Peyer's patch (tissue), 4 donors: ENCODE data around the gene SLC9A5. TPM values are rescaled to one million over a fixed set of nuclear protein-coding genes. Genes with fewer than 3 reads are reported as not detected.

Experiments used
- DNase-seq, 3 donors: peaks; one replicate each; pipeline ENCODE4 v3.0.0-alpha.2; 2017 to 2019
- H3K27ac ChIP-seq, 4 donors: fragments of 200-600 bp; sonication (generic); one replicate each; pipeline ENCODE4 v1.5.1; 2016 to 2019
- H3K27me3 ChIP-seq, 2 donors: fragments of 200-600 bp; sonication (generic); one replicate each; pipeline ENCODE4 v1.5.1; 2019
- H3K36me3 ChIP-seq, 3 donors: fragments of 200-600 bp; sonication (generic); one replicate each; pipeline ENCODE4 v1.5.1; 2016 to 2019
- H3K4me1 ChIP-seq, 4 donors: fragments of 200-600 bp; sonication (generic); one replicate each; pipeline ENCODE4 v1.5.1; 2016 to 2019
- H3K4me3 ChIP-seq, 4 donors: fragments of 200-600 bp; sonication (generic); 1 replicate in 3 of 4; 2 replicates in 1 of 4; pipeline ENCODE4 v1.5.1; 2016 to 2019; ENCODE audit warnings: mild to moderate bottlenecking in 1 of 4
- H3K9me3 ChIP-seq, 4 donors: fragments of 200-600 bp; sonication (generic); one replicate each; pipeline ENCODE4 v1.5.1; 2016 to 2019; ENCODE audit warnings: mild to moderate bottlenecking in 1 of 4
- POLR2A ChIP-seq, 2 donors: fragments of 450-650 bp; IDR thresholded peaks; one replicate each; pipeline ENCODE4 v1.5.1; 2017; ENCODE audit warnings: antibody characterized with exemption in 2 of 2, mild to moderate bottlenecking in 2 of 2, moderate library complexity in 2 of 2
- total RNA-seq, 4 donors: library from RNA; depleted of rRNA; stranded (reverse); fragments of >200 nt; gene quantifications; one replicate each; pipeline ENCODE4 v1.1.0, GENCODE V29; 2016
- TF ChIP-seq, protein P1 (sequence below), 6 experiments: fragments of 450-650 bp in 4 of 6; fragments of 200-600 bp in 2 of 6; sonication (generic) in 1 of 6; IDR thresholded peaks; one replicate each; pipeline ENCODE4 v1.5.1; 2017 to 2019; ENCODE audit warnings: antibody characterized with exemption in 6 of 6, mild to moderate bottlenecking in 3 of 6, moderate library complexity in 1 of 6

The SLC9A5 gene
- total RNA-seq, 4 donors from 2014 or later, result 1.2 to 2.2 (median 1.8) TPM

- H3K4me3 ChIP-seq, result no peak overlapping the region
- no peak overlapping the region for H3K27ac ChIP-seq
- H3K4me1 ChIP-seq, result no peaks in the 10 kb centered on the region
- H3K27me3 ChIP-seq, result no peaks in the 10 kb centered on the region
- no peaks in the 10 kb centered on the region for H3K36me3 ChIP-seq
- TF ChIP-seq, protein P1, sequence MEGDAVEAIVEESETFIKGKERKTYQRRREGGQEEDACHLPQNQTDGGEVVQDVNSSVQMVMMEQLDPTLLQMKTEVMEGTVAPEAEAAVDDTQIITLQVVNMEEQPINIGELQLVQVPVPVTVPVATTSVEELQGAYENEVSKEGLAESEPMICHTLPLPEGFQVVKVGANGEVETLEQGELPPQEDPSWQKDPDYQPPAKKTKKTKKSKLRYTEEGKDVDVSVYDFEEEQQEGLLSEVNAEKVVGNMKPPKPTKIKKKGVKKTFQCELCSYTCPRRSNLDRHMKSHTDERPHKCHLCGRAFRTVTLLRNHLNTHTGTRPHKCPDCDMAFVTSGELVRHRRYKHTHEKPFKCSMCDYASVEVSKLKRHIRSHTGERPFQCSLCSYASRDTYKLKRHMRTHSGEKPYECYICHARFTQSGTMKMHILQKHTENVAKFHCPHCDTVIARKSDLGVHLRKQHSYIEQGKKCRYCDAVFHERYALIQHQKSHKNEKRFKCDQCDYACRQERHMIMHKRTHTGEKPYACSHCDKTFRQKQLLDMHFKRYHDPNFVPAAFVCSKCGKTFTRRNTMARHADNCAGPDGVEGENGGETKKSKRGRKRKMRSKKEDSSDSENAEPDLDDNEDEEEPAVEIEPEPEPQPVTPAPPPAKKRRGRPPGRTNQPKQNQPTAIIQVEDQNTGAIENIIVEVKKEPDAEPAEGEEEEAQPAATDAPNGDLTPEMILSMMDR (IDR thresholded peaks at IDR 0.05), result no peak
- TF ChIP-seq POLR2A (IDR thresholded peaks at IDR 0.05), result no peak
- no peak for DNase-seq
- no peaks in the 10 kb centered on the region for H3K9me3 ChIP-seq
Measured at GRCh38 chr16:67301080-67301782, 52.5 kb downstream of the SLC9A5 start.

DNA sequence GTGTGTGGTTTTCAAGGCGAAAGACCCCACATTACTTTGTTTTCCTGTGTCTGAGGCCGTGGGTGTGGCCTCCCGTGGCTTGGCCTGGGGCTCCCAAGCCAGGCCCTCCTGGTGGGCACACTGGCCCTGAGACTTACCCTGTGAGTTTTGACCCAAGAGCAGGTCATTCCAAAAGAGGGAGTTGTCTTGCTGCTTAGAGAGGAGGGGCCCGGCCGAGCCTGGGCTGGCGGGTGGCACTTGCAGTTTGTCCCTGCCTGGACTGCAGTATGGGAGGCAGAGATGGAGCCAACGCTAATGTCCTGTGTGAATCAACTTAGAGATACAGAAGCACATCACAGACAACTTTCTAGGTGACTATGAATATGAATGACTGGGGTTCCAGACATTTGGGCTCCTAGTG lies 53.3 kb downstream of the SLC9A5 start:
- H3K9me3 ChIP-seq, result no peaks in the 10 kb centered on the region
- no peaks in the 10 kb centered on the region for H3K36me3 ChIP-seq
- H3K27ac ChIP-seq, result no peak overlapping the region
- no peak for TF ChIP-seq POLR2A (IDR thresholded peaks at IDR 0.05)
- TF ChIP-seq, protein P1 (IDR thresholded peaks at IDR 0.05), result no peak
- H3K4me1 ChIP-seq, result no peaks in the 10 kb centered on the region
- DNase-seq, result no peak
- H3K4me3 ChIP-seq, result no peak overlapping the region
- no peaks in the 10 kb centered on the region for H3K27me3 ChIP-seq

DNA sequence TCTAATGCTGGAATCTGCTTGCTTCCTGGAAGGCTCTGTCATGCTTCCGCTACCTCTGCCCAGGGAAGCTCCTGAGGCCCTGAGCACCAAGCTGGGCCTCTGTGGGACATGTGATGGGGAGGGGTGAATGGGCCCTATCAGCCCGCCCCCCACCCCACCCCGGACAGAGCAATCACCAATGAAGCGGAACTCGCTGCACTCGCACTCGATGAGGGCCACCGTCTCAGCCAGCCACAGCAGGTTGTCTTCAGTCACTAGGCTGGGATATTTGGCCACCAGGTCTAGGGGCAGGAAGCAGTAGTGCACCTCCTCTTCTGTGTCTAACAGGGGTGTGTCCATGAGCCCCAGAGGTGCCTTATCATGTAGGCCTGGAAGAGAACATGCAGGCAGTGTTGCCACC lies 54.2 kb downstream of the SLC9A5 start:
- DNase-seq, result no peak
- TF ChIP-seq POLR2A (IDR thresholded peaks at IDR 0.05), result no peak
- TF ChIP-seq, protein P1 (IDR thresholded peaks at IDR 0.05), result no peak
- Histone ChIP-seq H3K9me3 (no peaks in the 10 kb centered on the region), H3K27me3 (no peaks in the 10 kb centered on the region), H3K4me3 (no peak overlapping the region), H3K4me1 (no peaks in the 10 kb centered on the region), H3K27ac (no peak overlapping the region), H3K36me3 (no peaks in the 10 kb centered on the region)

- no peaks in the 10 kb centered on the region for H3K27me3 ChIP-seq
- H3K9me3 ChIP-seq, result no peaks in the 10 kb centered on the region
- DNase-seq, result no peak
- H3K4me1 ChIP-seq, result no peaks in the 10 kb centered on the region
- H3K27ac ChIP-seq, result no peak overlapping the region
- TF ChIP-seq POLR2A (IDR thresholded peaks at IDR 0.05), result no peak
- TF ChIP-seq, protein P1 (IDR thresholded peaks at IDR 0.05), result no peak
- no peaks in the 10 kb centered on the region for H3K36me3 ChIP-seq
- no peak overlapping the region for H3K4me3 ChIP-seq
Measured at GRCh38 chr16:67304020-67304419, 55.2 kb downstream of the SLC9A5 start.

DNA sequence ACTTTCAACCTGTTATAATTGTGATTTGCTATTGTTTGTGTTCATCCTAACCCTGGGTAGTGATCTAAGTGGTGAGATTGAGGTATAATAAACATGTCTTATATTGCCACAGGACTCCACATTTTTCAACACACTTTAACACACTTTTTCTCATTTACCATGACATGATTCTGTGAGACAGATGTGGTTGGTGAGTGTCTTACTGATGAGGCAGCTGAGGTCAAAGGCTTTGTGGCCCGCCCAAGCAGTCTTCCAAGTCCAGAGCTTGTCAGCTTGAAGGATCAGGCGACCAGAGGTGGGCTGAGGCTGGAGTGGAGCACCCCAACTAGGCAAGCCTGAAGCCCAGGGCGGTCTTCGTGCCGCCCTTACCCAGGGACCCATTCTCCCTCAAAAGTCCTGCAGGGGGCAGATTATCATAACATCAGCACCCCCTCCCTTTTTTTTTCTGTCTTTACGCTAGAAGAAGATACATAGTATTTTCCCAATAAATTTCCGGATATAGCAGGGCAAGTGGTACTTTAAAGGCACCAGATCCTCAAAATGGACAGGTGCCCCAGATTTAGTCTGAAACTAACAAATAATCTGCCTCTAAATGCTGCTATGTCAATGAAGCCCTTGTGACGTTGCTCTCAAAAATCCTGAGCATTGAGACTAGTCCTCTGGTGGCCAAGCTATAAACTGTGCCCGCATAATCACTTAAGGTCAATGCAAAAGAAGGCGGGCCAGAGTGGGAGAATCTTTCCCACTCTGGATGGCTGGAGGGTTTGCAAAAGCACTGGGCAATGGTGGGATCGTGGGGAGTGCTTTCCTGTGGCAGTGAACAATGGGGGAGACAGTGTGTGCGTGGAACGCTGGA lies 56.7 kb downstream of the SLC9A5 start:
- Histone ChIP-seq H3K27me3 (no peaks in the 10 kb centered on the region), H3K9me3 (no peaks in the 10 kb centered on the region), H3K27ac (no peak overlapping the region), H3K36me3 (no peaks in the 10 kb centered on the region), H3K4me3 (no peak overlapping the region), H3K4me1 (no peaks in the 10 kb centered on the region)
- TF ChIP-seq, protein P1 (IDR thresholded peaks at IDR 0.05), result no peak
- TF ChIP-seq POLR2A (IDR thresholded peaks at IDR 0.05), result no peak
- no peak for DNase-seq
